Activated effector memory CD4-positive, alpha-beta T cell treated with anti-CD3 and anti-CD28 coated beads, Interleukin-2, amount 50 U/mL, for 16 hours (primary cell): ENCODE results near the gene SLC25A25.

Experiments
- DNase-seq: peaks from one replicate; pipeline ENCODE4 v3.0.0-alpha.2; 2020

SLC25A25 gene

DNA sequence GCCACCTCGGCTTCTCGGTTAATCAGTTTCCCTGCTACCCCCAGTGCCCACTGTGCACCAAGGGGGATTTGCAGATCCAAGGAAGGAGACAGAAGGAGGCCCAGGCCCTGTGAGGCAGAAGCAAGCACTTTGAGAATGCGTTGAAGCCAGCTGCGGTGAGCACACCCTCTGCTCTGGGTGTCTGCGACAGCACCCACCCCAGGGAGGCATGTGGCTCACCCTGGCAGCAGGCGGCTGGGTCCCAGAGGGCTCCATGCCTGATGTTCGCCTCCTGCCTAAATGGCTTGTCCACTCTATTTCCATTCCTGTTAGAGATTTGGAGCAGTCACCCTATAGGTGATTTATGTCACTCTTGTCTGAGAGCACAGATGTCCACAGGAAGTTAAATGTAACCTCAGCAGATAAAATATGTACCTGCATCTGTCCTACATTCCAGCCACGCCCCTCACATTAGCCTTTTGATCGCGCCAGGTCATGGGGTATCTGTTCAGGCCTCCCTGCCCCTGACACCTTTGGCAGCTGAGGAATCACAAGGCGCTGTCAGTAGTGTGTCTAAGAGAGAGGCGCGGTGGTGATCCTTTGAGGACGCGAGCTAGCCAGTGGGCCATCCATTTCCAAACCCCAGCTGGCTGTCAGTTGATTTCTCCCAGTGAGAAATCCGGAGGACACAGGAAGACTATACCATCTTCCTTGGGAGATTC, 31.3 kb downstream of the SLC25A25 start:
- DNase-seq, result no peak

DNA sequence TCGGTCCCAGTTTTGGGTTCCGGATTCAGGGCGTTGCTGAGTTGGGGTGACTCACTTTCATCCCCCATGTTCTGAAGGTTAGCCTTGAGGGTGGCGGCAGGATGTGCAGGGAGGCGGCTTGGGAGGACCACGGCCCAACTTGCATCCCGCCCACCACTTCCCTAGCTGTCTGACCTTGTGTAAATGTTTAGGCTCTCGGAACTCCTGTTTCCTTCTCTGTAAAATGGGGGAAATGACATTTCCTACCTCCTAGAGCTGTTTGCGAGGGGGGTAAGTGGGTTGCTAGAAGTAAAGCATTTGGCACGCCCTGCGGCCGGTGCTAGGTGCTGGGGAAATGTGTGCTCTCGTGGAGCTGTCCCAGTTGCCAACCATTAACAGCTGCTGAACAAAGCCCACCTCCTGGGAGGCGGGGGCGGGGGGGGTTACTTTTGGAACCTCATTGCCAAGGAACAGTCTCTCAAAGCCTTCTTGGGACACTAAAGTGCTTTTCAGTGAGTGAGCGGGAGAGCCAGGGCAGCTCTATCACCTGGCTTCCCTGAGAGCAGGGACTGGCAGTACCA, 32.0 kb downstream of the SLC25A25 start:
- DNase-seq, result no peak

DNA sequence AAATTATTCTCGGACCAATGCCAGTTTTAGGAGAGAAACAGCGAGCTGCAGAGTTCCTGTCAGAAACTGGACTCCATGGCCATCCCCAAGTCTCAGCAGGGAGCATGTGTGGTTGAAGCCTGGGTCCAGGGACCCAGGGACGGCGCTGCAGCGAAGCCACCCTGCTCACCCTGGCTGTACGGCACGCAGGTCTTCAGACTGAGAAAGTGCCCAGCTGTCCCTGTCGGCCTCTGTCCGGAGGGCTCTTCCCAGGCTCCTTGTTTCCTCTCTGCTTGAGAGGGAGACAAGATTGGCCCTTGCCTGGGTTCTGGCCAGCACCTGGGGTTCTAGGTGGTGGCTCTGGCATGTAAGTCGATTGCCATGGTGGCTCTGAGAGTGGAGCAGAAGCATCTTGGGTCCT, 32.5 kb downstream of the SLC25A25 start:
- no peak for DNase-seq

DNA sequence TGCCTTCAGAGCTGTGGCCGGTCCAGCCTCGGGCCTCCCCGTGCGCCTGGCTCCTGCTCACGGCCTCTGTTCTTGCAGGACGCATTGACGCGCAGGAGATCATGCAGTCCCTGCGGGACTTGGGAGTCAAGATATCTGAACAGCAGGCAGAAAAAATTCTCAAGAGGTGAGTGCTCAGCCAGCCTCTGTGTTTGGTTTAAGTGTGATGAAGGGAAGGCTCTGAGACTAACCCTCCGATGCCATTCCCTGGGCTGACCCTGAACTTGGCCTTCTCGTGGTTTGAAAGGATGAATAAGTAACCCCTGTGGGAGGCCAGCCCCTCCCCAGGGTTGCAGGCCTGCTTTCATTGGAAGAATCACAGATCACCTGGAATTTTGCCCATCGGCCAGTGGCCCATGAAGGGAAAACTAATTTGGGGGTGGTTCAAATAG, 33.2 kb downstream of the SLC25A25 start:
- no peak for DNase-seq

DNA sequence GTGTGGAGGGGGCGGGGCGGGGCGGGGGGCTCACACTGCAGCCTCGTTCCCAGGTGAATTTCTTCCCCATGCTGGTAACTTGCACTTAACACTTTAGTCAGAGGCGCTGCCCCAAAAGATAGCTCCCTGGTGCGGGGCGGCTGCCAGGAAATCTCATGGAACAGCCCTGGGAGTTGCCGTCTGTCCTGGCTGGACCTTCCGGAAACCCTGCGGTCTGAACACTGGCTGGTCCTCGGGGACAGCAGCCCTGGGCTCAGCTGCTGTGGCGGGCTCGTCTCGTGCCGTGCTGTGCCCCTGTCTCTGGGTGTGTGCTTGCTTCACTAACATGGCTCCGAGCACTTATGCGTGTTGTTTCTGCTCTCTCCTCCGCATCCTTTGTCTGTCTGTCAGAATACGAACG, 33.7 kb downstream of the SLC25A25 start:
- no peak for DNase-seq

DNA sequence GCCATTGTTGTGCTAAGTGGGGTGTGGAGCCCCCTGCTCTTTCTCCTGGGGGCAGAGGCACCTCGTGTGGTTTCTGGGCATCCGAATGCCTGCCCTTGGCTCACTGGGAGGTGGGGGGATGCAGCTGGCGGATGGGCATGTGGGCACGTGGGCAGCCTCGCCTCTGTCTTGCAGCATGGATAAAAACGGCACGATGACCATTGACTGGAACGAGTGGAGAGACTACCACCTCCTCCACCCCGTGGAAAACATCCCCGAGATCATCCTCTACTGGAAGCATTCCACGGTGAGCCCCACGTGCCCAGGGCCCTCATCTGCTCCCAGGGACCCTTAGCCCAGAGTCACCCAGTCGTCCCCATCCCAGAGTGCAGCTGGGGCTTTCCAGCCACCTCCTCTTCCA, 34.2 kb downstream of the SLC25A25 start:
- no peak for DNase-seq

DNA sequence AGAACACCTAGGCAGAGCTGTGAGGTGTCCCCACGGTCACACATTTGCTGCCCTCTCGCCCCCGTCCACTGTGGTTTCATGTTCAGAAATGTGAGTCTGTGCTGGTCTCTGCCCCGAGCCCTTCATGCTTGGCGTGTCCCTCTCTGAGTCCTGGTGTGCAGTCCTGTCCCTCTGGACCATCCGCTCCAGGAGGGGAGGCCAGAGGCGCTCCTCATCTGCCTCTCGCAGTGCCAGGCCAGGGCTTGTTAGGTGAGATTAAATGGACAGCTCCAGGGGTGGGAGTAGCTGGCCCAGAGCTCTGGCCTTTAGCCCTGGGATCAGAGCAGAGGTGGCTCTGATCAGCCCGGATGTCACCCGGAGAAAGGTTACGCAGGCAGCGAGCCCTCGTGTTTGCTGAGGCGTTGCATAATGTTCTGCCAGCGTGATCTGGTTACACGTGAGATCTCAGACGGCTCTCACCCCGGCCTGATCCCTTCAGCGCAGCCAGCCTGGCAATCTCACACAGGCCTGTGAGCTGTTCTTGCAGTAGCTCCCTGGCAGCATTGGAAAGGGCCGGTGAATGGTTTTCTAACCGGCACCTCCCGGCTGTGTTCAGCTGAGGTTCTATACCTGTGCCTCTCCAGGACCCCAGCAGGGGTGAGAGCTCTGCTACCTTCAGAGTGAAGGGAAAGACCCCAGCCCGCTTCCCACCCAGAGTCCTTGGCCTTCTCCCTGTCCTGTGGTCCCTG, 35.0 kb downstream of the SLC25A25 start:
- DNase-seq, result no peak

DNA sequence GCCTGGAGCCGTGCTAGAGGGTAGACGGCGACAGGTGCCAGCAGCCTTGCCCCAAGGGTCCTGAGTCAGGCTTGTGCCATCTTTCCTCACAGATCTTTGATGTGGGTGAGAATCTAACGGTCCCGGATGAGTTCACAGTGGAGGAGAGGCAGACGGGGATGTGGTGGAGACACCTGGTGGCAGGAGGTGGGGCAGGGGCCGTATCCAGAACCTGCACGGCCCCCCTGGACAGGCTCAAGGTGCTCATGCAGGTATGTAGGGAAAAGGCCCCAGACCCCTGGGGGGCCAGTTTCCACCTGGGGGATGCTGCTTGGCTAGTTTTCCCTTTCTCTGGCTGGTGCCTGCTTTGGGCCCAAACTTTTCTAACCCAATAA, 35.5 kb downstream of the SLC25A25 start:
- peak; percentile 76 for DNase-seq

DNA sequence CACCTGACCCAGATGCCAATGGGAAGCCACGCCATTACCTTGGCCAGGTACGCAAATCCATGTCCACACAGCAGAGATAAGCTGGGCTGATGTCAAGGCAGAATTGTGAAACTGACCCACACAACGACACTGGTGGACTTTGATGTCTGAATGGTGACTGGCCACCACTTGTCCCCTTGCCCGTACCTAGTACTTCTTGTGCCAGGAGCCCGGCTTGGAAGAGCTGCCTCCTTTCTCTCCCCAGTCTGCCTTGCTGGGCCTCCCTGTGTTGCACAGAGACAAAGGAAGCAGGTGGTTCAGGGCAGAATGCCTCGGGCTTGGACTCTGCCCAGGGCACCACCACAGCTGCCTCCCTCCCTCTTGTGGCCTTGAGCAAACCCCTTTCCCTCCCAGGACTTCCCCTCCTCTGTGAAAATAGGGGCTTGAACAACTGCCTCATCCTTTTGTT, 36.2 kb downstream of the SLC25A25 start:
- no peak for DNase-seq

DNA sequence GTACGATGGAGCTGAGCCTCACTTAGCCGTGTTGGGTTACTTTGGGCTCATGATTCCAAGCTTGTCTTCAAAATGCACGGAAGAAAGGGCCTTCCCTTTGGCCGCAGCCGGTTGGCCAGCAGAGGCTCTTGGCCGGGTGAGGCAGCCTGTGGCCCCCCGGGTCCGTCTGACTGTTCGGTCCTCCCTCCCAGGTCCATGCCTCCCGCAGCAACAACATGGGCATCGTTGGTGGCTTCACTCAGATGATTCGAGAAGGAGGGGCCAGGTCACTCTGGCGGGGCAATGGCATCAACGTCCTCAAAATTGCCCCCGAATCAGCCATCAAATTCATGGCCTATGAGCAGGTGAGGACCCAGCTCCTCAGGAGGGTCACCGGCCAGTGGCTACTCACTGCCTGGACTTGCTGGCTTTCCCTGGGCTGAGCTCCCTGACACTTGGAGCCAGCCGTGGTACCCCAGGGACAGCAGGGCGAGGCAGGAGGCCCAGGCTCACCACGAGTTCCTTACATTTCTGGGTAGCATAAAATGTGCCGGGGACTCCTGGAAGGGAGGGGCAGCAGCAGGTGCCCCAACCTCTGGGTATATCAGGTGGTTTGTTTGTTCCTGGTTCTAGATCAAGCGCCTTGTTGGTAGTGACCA, 37.6 kb downstream of the SLC25A25 start:
- DNase-seq, result no peak

DNA sequence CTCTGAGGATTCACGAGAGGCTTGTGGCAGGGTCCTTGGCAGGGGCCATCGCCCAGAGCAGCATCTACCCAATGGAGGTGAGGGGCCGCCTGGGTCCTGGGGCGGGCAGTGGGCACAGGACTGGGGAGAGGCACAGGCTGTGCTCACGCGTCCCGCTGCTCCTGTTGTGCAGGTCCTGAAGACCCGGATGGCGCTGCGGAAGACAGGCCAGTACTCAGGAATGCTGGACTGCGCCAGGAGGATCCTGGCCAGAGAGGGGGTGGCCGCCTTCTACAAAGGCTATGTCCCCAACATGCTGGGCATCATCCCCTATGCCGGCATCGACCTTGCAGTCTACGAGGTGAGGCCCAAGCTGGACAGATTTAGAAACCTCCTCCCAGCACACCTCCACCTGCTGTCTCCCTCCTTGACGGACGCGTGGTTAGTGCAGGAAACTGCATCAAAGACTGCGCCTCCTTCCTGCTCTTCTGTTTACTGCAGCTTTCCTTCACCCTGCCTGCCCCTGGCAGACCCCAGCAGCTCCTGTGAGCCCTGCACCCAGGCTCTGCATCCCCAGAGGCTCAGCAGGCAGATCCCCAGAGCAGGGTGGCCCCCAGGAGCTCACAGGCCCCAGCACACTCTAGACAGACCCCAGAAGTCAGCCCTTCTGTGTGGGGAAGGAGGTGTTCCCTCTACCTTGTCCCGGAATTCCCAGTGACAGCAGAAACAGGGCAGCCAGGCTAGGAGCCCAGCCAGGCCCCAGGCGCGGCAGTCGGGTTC, 38.3 kb downstream of the SLC25A25 start:
- DNase-seq, result no peak

DNA sequence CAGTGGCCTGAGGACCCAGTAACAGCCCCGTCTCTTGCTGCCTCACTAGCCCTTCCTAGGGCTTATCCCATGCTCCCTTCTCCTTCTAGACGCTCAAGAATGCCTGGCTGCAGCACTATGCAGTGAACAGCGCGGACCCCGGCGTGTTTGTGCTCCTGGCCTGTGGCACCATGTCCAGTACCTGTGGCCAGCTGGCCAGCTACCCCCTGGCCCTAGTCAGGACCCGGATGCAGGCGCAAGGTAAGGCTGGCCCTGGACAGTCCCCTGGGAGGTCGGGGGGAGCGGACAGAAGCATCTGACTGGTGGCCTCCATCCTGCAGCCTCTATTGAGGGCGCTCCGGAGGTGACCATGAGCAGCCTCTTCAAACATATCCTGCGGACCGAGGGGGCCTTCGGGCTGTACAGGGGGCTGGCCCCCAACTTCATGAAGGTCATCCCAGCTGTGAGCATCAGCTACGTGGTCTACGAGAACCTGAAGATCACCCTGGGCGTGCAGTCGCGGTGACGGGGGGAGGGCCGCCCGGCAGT, 39.0 kb downstream of the SLC25A25 start:
- DNase-seq, result no peak

DNA sequence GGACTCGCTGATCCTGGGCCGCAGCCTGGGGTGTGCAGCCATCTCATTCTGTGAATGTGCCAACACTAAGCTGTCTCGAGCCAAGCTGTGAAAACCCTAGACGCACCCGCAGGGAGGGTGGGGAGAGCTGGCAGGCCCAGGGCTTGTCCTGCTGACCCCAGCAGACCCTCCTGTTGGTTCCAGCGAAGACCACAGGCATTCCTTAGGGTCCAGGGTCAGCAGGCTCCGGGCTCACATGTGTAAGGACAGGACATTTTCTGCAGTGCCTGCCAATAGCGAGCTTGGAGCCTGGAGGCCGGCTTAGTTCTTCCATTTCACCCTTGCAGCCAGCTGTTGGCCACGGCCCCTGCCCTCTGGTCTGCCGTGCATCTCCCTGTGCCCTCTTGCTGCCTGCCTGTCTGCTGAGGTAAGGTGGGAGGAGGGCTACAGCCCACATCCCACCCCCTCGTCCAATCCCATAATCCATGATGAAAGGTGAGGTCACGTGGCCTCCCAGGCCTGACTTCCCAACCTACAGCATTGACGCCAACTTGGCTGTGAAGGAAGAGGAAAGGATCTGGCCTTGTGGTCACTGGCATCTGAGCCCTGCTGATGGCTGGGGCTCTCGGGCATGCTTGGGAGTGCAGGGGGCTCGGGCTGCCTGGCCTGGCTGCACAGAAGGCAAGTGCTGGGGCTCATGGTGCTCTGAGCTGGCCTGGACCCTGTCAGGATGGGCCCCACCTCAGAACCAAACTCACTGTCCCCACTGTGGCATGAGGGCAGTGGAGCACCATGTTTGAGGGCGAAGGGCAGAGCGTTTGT, 39.6 kb downstream of the SLC25A25 start:
- DNase-seq, result no peak

DNA sequence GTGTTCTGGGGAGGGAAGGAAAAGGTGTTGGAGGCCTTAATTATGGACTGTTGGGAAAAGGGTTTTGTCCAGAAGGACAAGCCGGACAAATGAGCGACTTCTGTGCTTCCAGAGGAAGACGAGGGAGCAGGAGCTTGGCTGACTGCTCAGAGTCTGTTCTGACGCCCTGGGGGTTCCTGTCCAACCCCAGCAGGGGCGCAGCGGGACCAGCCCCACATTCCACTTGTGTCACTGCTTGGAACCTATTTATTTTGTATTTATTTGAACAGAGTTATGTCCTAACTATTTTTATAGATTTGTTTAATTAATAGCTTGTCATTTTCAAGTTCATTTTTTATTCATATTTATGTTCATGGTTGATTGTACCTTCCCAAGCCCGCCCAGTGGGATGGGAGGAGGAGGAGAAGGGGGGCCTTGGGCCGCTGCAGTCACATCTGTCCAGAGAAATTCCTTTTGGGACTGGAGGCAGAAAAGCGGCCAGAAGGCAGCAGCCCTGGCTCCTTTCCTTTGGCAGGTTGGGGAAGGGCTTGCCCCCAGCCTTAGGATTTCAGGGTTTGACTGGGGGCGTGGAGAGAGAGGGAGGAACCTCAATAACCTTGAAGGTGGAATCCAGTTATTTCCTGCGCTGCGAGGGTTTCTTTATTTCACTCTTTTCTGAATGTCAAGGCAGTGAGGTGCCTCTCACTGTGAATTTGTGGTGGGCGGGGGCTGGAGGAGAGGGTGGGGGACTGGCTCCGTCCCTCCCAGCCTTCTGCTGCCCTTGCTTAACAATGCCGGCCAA, 40.4 kb downstream of the SLC25A25 start:
- no peak for DNase-seq

DNA sequence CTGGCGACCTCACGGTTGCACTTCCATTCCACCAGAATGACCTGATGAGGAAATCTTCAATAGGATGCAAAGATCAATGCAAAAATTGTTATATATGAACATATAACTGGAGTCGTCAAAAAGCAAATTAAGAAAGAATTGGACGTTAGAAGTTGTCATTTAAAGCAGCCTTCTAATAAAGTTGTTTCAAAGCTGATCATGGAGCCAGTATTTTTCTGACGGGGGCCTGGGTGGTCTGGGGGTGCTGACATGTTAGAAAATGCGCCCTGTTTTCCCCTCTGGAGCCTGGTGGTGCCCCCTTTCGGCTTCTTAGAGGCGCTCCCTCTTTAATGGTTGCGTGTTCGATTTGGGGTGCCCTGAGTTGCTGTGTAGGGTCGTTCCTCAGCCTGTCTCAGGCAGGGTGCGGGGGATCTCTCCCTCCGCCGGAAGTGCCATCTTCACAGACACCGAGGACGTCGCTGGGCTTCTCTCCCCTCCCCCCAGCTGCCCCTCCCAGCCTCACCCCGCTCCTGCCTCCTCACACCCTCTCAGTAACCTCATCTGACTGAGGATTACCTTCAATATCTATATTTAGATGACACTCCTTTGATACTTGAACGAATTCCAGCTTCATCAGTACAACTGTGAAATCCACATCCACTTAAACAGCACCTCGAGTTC, 41.1 kb downstream of the SLC25A25 start:
- peak; percentile 38 for DNase-seq

DNA sequence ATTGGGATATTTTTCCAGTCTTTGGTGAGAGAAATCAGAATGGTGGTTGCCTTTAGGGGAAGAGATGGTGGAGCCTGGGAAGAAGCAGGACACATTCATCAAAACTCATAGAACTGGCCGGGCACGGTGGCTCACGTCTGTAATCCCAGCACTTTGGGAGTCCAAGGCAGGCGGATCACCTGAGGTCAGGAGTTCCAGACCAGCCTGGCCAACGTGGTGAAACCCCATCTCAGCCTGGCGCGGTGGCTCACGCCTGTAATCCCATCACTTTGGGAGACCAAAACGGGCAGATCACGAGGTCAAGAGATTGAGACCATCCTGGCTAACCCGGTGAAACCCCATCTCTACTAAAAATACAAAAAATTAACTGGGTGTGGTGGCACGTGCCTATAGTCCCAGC, 43.7 kb downstream of the SLC25A25 start:
- DNase-seq, result peak; percentile 54

DNA sequence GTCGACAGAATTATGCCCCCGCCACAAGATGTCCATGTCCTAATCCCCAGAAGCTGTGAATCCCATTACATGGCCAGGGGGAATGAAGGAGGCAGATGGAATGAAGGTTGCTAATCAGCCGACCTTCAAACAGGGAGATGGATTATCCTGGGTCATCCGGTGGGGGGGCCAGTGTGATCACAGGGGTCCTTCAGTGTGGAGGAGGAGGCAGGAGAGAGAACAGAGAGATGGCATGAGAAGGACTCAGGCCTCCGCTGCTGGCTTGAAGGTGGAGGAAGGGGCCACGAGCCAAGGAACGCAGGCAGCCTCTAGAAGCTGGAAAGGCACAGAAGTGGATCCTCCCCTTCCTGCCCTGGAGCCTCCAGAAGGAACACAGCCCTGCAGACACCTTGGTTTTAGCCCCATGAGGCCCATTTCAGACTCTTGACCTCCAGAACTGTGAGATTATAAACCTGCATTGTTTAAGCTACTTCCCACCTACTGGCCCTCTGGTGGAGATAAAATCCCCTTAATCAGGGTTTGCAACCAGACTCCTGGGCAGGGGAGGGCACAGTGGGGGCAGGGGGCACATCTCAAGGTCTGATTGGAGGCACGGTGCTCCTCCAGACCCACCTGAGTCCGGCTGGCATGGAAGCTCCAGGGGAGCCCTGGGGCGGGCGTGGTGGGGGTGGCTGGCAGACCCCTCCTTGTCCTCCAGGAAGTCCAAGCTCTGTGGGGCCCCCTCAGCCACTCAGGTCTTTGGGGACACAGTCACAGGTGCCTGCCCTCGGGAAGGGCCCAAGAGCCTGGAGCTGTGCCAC, 45.7 kb downstream of the SLC25A25 start:
- no peak for DNase-seq

DNA sequence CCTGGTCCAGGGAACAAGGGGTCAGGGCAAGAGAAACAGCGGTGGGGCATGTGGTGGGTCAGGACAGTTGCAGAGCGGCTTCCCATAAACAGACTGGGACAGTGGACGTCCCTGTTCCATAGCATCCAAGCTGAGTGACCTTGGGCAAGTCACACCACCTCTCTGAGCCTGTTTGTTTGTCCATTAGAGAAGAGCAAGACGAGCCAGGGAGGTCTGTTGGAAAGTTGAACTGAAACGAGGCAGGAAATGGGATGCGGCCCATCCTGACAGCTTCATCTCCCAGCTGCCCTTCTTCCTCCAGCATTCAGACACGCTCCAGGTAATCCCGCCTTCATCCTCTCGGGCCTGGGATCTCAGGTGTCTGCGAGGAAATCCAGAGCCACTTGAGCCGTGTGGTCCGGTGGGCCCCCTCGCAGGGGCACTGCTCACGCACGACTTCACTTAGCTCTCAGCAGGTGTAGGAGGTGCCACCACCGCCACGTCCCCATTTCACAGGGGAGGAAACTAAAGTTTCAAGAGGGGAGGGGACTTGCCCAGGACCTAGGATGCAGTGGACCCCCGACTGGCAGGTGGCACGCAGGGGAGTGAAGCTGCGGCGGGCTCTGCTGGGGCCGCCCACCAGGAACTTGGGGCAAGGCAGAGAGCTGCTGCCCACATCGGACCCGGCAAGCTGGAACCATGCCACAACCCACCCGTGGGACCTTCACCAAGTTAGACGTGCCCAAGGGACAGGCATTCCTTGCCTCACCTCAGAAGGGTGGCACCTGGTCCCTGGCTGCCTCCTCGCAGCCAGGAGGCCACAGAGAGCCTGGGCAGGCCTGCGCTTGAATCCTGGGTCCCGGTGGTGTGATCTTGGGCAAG, 46.5 kb downstream of the SLC25A25 start:
- peak; percentile 54 for DNase-seq
